H1 (cell line): ENCODE data around the gene CACFD1. TPM values are rescaled to one million over a fixed set of nuclear protein-coding genes. Genes with fewer than 3 reads are reported as not detected.

ENCODE experiments used
- CTCF ChIA-PET: fragments of 300-600 bp; sonication (Branson Sonifier 250); formaldehyde crosslinking; loops from one replicate; lab custom pipeline; 2021; ENCODE audit not compliant: partially characterized antibody; lab: Charles Lee
- POLR2A ChIA-PET: fragments of 300-600 bp; sonication (Branson Sonifier 250); formaldehyde crosslinking; loops from one replicate; lab custom pipeline; 2021; ENCODE audit warnings: inconsistent platforms; ENCODE audit not compliant: partially characterized antibody; lab: Charles Lee
- DNase-seq, 2 experiments: peaks; one replicate each; pipeline versions ENCODE4 v3.0.0 to v3.0.0-alpha.2; 2010 to 2022; ENCODE audit warnings: low spot score in 2 of 2, low read depth in 1 of 2, mixed read lengths in 1 of 2
- FAIRE-seq: peaks from 2 replicates; lab custom pipeline; 2011; peaks lifted over from hg19 to GRCh38; lab: Jason Lieb, UNC
- H2AFZ ChIP-seq: 2 replicates; pipeline ENCODE4 v1.8.1; 2012; ENCODE audit warnings: low read length, inconsistent platforms
- H2AK5ac ChIP-seq: 2 replicates; pipeline ENCODE4 v1.6.1; 2013; ENCODE audit warnings: low read depth, low read length
- H2BK120ac ChIP-seq: replicated peaks from 2 replicates; pipeline ENCODE3; 2013; ENCODE audit warnings: low read depth, low read length, inconsistent platforms
- H2BK12ac ChIP-seq: 2 replicates; pipeline ENCODE4 v1.6.1; 2013; ENCODE audit warnings: low read depth, low read length
- H2BK15ac ChIP-seq: 2 replicates; pipeline ENCODE4 v1.6.1; 2013; ENCODE audit warnings: low read length
- H2BK20ac ChIP-seq: 2 replicates; pipeline ENCODE4 v1.6.1; 2013; ENCODE audit warnings: low read length
- H2BK5ac ChIP-seq: 2 replicates; pipeline ENCODE4 v1.6.1; 2013; ENCODE audit warnings: low read depth, low read length
- H3K14ac ChIP-seq: 2 replicates; pipeline ENCODE4 v1.6.1; 2013; ENCODE audit warnings: inconsistent platforms; ENCODE audit not compliant: insufficient read length
- H3K18ac ChIP-seq: 2 replicates; pipeline ENCODE4 v1.6.1; 2013; ENCODE audit warnings: low read length; ENCODE audit errors: extremely low read depth
- H3K23ac ChIP-seq: 2 replicates; pipeline ENCODE4 v1.6.1; 2013; ENCODE audit warnings: inconsistent platforms; ENCODE audit not compliant: insufficient read length
- H3K23me2 ChIP-seq: 2 replicates; pipeline ENCODE4 v1.6.1; 2013; ENCODE audit warnings: low read depth, low read length
- H3K27ac ChIP-seq: 2 replicates; pipeline ENCODE4 v1.6.1; 2011; ENCODE audit warnings: low read depth, low read length, inconsistent platforms
- H3K27me3 ChIP-seq, 4 experiments: replicated peaks in 1 of 4; 1 replicate in 1 of 4; 2 replicates in 3 of 4; pipeline versions ENCODE4 v1.6.1 to v1.8.1; 2011 to 2013; ENCODE audit warnings: low read length in 3 of 4, mild to moderate bottlenecking in 3 of 4, inconsistent platforms in 2 of 4, mixed read lengths in 2 of 4, moderate library complexity in 1 of 4; ENCODE audit not compliant: control insufficient read depth in 3 of 4, insufficient read depth in 3 of 4; ENCODE audit errors: extremely low read depth in 1 of 4
- H3K36me3 ChIP-seq, 4 experiments: 2 replicates each; pipeline versions ENCODE4 v1.6.1 to v1.8.1; 2011 to 2013; ENCODE audit warnings: mild to moderate bottlenecking in 4 of 4, low read length in 3 of 4, moderate library complexity in 2 of 4, control low read depth in 1 of 4, inconsistent platforms in 1 of 4; ENCODE audit not compliant: insufficient read depth in 4 of 4, control insufficient read depth in 2 of 4
- H3K4ac ChIP-seq: replicated peaks from 2 replicates; pipeline ENCODE3; 2013; ENCODE audit warnings: low read length, low read depth, mixed read lengths, inconsistent platforms; ENCODE audit not compliant: insufficient read length
- H3K4me1 ChIP-seq, 4 experiments: replicated peaks in 1 of 4; 1 replicate in 1 of 4; 2 replicates in 3 of 4; pipeline versions ENCODE4 v1.6.1 to v1.8.1; 2011 to 2013; ENCODE audit warnings: low read length in 3 of 4, inconsistent platforms in 2 of 4, mixed read lengths in 1 of 4; ENCODE audit not compliant: insufficient read depth in 4 of 4, control insufficient read depth in 3 of 4
- H3K4me2 ChIP-seq, 2 experiments: 2 replicates each; pipeline versions ENCODE4 v1.6.1 to v1.8.1; 2011 to 2013; ENCODE audit warnings: low read depth in 2 of 2, low read length in 2 of 2, control low read depth in 1 of 2, inconsistent platforms in 1 of 2, mild to moderate bottlenecking in 1 of 2; ENCODE audit not compliant: insufficient read depth in 1 of 2
- H3K4me3 ChIP-seq, 4 experiments: fragments of 200-600, 300-600 bp in 1 of 4; sonication (generic), shearing (Covaris generic), sonication (Bioruptor Twin) in 1 of 4; 2 replicates each; pipeline versions ENCODE4 v1.5.1 to v1.8.1; 2011 to 2016; ENCODE audit warnings: low read length in 4 of 4, low read depth in 3 of 4, control low read depth in 2 of 4, inconsistent platforms in 2 of 4, mild to moderate bottlenecking in 2 of 4, mixed read lengths in 1 of 4, moderate library complexity in 1 of 4; ENCODE audit not compliant: insufficient read depth in 2 of 4; ENCODE audit errors: extremely low read depth in 1 of 4
- H3K56ac ChIP-seq: replicated peaks from 2 replicates; pipeline ENCODE3; 2013; ENCODE audit warnings: low read depth, mild to moderate bottlenecking, mixed read lengths, low read length, inconsistent platforms; ENCODE audit not compliant: insufficient read length
- H3K79me1 ChIP-seq: 2 replicates; pipeline ENCODE4 v1.6.1; 2013; ENCODE audit warnings: low read depth, low read length, control low read depth
- H3K79me2 ChIP-seq, 2 experiments: 2 replicates each; pipeline versions ENCODE4 v1.6.1 to v1.8.1; 2012 to 2013; ENCODE audit warnings: low read length in 2 of 2, mild to moderate bottlenecking in 2 of 2, inconsistent platforms in 1 of 2; ENCODE audit not compliant: insufficient read depth in 2 of 2, control insufficient read depth in 1 of 2
- H3K9ac ChIP-seq, 4 experiments: replicated peaks in 1 of 4; 1 replicate in 1 of 4; 2 replicates in 3 of 4; pipeline versions ENCODE4 v1.6.1 to v1.8.1; 2011 to 2013; ENCODE audit warnings: low read depth in 3 of 4, low read length in 3 of 4, control low read depth in 2 of 4, mild to moderate bottlenecking in 2 of 4, moderate library complexity in 2 of 4, inconsistent platforms in 1 of 4; ENCODE audit errors: extremely low read depth in 1 of 4
- H3K9me3 ChIP-seq, 2 experiments: 2 replicates each; pipeline versions ENCODE4 v1.6.1 to v1.8.1; 2012 to 2013; ENCODE audit warnings: mild to moderate bottlenecking in 2 of 2, moderate library complexity in 2 of 2, control low read depth in 1 of 2, inconsistent platforms in 1 of 2, low read depth in 1 of 2, low read length in 1 of 2, mixed read lengths in 1 of 2; ENCODE audit not compliant: insufficient read depth in 2 of 2
- H4K20me1 ChIP-seq, 2 experiments: replicated peaks in 1 of 2; 2 replicates each; pipeline versions ENCODE3 to v1.8.1; 2011 to 2013; ENCODE audit warnings: inconsistent platforms in 2 of 2, low read length in 2 of 2, mild to moderate bottlenecking in 1 of 2; ENCODE audit not compliant: insufficient read depth in 2 of 2, control insufficient read depth in 1 of 2
- H4K5ac ChIP-seq: 2 replicates; pipeline ENCODE4 v1.6.1; 2013; ENCODE audit warnings: low read length, low read depth, mixed read lengths, inconsistent platforms; ENCODE audit not compliant: insufficient read length
- H4K8ac ChIP-seq: 2 replicates; pipeline ENCODE4 v1.8.0; 2013; ENCODE audit warnings: mild to moderate bottlenecking, moderate library complexity, low read length, inconsistent platforms; ENCODE audit not compliant: insufficient read depth; ENCODE audit errors: extremely low read depth
- H4K91ac ChIP-seq: replicated peaks from 2 replicates; pipeline ENCODE3; 2013; ENCODE audit warnings: low read length, mixed read lengths, inconsistent platforms; ENCODE audit not compliant: insufficient read length
- GABPA ChIP-seq: IDR thresholded peaks from 2 replicates; pipeline ENCODE4 v1.6.1; 2011; ENCODE audit warnings: mild to moderate bottlenecking, low read length, moderate library complexity, borderline replicate concordance; ENCODE audit not compliant: insufficient read depth
- MAX ChIP-seq: IDR thresholded peaks from 2 replicates; pipeline ENCODE4 v1.6.1; 2012; ENCODE audit warnings: inconsistent platforms
- POLR2A ChIP-seq, 2 experiments: IDR thresholded peaks; 1 replicate in 1 of 2; 2 replicates in 1 of 2; pipeline ENCODE4 v1.6.1; 2011; ENCODE audit warnings: low read depth in 2 of 2, low read length in 2 of 2, mild to moderate bottlenecking in 2 of 2; ENCODE audit errors: control extremely low read depth in 1 of 2
- POLR2AphosphoS5 ChIP-seq: IDR thresholded peaks from 2 replicates; pipeline ENCODE4 v1.6.1; 2011; ENCODE audit warnings: low read depth, low read length
- RBBP5 ChIP-seq: IDR thresholded peaks from 2 replicates; pipeline ENCODE4 v1.7.1; 2012; ENCODE audit warnings: low read depth, mild to moderate bottlenecking, inconsistent platforms, low read length, moderate library complexity, borderline replicate concordance
- SAP30 ChIP-seq: fragments of 300-600 bp; sonication (generic); IDR thresholded peaks from 2 replicates; pipeline ENCODE4 v1.7.1; 2012; ENCODE audit warnings: low read length, moderate library complexity, mild to moderate bottlenecking, inconsistent platforms; ENCODE audit not compliant: insufficient read depth, insufficient replicate concordance
- SIN3A ChIP-seq, 2 experiments: IDR thresholded peaks in 1 of 2; conservative IDR thresholded peaks in 1 of 2; 2 replicates each; pipeline ENCODE4 v1.6.1; 2011 to 2012; ENCODE audit warnings: low read length in 2 of 2, improper control_type of control experiment in 1 of 2, low read depth in 1 of 2, mild to moderate bottlenecking in 1 of 2
- SP4 ChIP-seq: IDR thresholded peaks from 2 replicates; pipeline ENCODE4 v1.6.1; 2012; ENCODE audit warnings: low read length, inconsistent platforms
- SRF ChIP-seq: IDR thresholded peaks from 2 replicates; pipeline ENCODE4 v1.6.1; 2011; ENCODE audit warnings: mild to moderate bottlenecking, low read depth, low read length, moderate library complexity
- WGBS, 2 experiments: shearing (Covaris generic) in 1 of 2; methylation state at CpG; one replicate each; pipeline versions ENCODE4 v1.1.6 to v1.1.7; 2013 to 2015; ENCODE audit warnings: low lambda C conversion rate in 2 of 2, mixed read lengths in 2 of 2, inconsistent platforms in 1 of 2, low coverage in 1 of 2, missing lambda C conversion rate in 1 of 2; ENCODE audit not compliant: insufficient replicate concordance in 2 of 2, insufficient coverage in 1 of 2, insufficient read length in 1 of 2; ENCODE audit errors: extremely low coverage in 1 of 2, missing lambda C conversion rate in 1 of 2; 5-methylcytosine and 5-hydroxymethylcytosine counted together
- polyA plus RNA-seq, 7 experiments: library from polyadenylated mRNA; depleted of rRNA in 3 of 7; stranded (reverse) in 5 of 7; unstranded in 2 of 7; fragments of >200 nt in 5 of 7; fragments of 200-250 nt in 2 of 7; gene quantifications; 1 replicate in 5 of 7; 2 replicates in 1 of 7; 4 replicates in 1 of 7; pipeline versions ENCODE4 v1.2.1 to v1.2.3, GENCODE V29; 2011 to 2013; ENCODE audit warnings: missing spikeins in 2 of 7, mixed read lengths in 2 of 7
- total RNA-seq: library from RNA; stranded (reverse); fragmentation: NEBNext Ultra II Directional; extraction: Animal tissue kit (Norgen Biotek cat#: 25700); gene quantifications from 2 replicates; pipeline ENCODE4 v1.2.1, GENCODE V29; 2021

Gene CACFD1
- total and polyA plus RNA-seq, 2 of the 8 experiments (the other 6 are each of a cell fraction or from before 2014, with no cell fraction given): 13.4 to 15.5 TPM

- H3K27me3 ChIP-seq: no peaks in the 10 kb centered on the region; a peak in 1 of 7 replicates
- peak overlapping the region; percentile 60 to 74 (median 70) for H3K4me3 ChIP-seq
- H2BK120ac ChIP-seq: no peak overlapping the region
- DNase-seq (peak in 1 of 2 experiments; percentile 78), FAIRE-seq (no peak)
- peaks cover 9% of the 10 kb centered on the region for H3K79me1 ChIP-seq
- 0 out of 2 replicates have a peak overlapping the region, but pooled peaks have one; percentile 18 for H2BK20ac ChIP-seq
- 0 out of 2 replicates have a peak overlapping the region, but pooled peaks have one; percentile 3 for H3K27ac ChIP-seq
- H3K4ac ChIP-seq: peak overlapping the region; percentile 40
- H3K14ac ChIP-seq: no peak overlapping the region
- peak overlapping the region; percentile 55 for H3K18ac ChIP-seq
- peak overlapping the region; percentile 82 for H2BK5ac ChIP-seq
- peak overlapping the region; percentile 75 for H3K56ac ChIP-seq
- peak overlapping the region in 3 of 4 experiments; percentile 46 to 82 (median 57); a peak in 6 of 7 replicates for H3K9ac ChIP-seq
- H3K9me3 ChIP-seq: no peaks in the 10 kb centered on the region
- peak overlapping the region; percentile 88 for H4K5ac ChIP-seq
- peaks cover 2 to 15% (median 11%) of the 10 kb centered on the region in 4 experiments for H3K4me1 ChIP-seq
- H4K8ac ChIP-seq: no peak overlapping the region
- H2BK15ac ChIP-seq: peak overlapping the region; percentile 100
- H2AFZ ChIP-seq: peak overlapping the region; percentile 53; the same call in 1 of the 2 replicates
- H4K20me1 ChIP-seq: peaks cover 2 to 7% of the 10 kb centered on the region in 2 experiments
- H3K23me2 ChIP-seq: peaks cover 7% of the 10 kb centered on the region; the same call in 1 of the 2 replicates
- peak overlapping the region; percentile 94 to 97 for H3K4me2 ChIP-seq
- ChIA-PET POLR2A (interaction anchor here (0.6 to 3.6 kb wide), 11 partner anchors 9 to 412 kb away, joined by 3 to 14 read pairs (median 4); partner anchors contain the start of genes MED22, RPL7A and SLC2A6), CTCF (interaction anchor here (0.7 to 1.5 kb wide), 10 partner anchors 8 to 119 kb away, joined by 3 to 8 read pairs (median 3); no protein-coding TSS in a partner anchor)
- H3K23ac ChIP-seq: no peak overlapping the region
- peak overlapping the region; percentile 85; the same call in 1 of the 2 replicates for H2BK12ac ChIP-seq
- 20% methylated on average over 21 of the region's 30 CpGs; no CpG with 5 or more reads in 1 of the 2 experiments for WGBS, 2 experiments
- peaks cover 0 to 13% of the 10 kb centered on the region in 2 experiments; a peak in 2 of 4 replicates for H3K79me2 ChIP-seq
- no peaks in the 10 kb centered on the region for H3K36me3 ChIP-seq
- H2AK5ac ChIP-seq: peak overlapping the region; percentile 65
- H4K91ac ChIP-seq: peak overlapping the region; percentile 14
- TF ChIP-seq GABPA (peak; percentile 41; the same call in 1 of the 2 replicates), SRF (no peak), POLR2A (IDR thresholded peaks at IDR 0.05; ENCODE audit: control extremely low read depth in 1 of 2, low read depth in 2 of 2, low read length in 2 of 2) (peak in 1 of 2 experiments; percentile 44; a peak in 1 of 3 replicates), SAP30 (peak; percentile 14), SP4 (no peak), SIN3A (conservative IDR thresholded peaks at IDR 0.05 in 1 of 2, IDR thresholded peaks at IDR 0.05 in 1 of 2; ENCODE audit: low read depth in 1 of 2, low read length in 2 of 2) (peak in 1 of 2 experiments; percentile 70; a peak in 1 of 4 replicates), MAX (peak; percentile 44; the same call in 1 of the 2 replicates), RBBP5 (0 out of 2 replicates have a peak, but pooled peaks have one; percentile 44), POLR2AphosphoS5 (0 out of 2 replicates have a peak, but pooled peaks have one; percentile 40)
Measured at GRCh38 chr9:133460405-133461175, 812 bp downstream of the CACFD1 start.
